DOHH2 (cell line): ENCODE data around the gene BABAM2.

Source experiments
- H3F3A ChIP-seq: fragments of 200-600 bp; sonication (generic), shearing (Covaris generic); 2 replicates; pipeline ENCODE4 v1.6.0; 2016; ENCODE audit warnings: antibody characterized with exemption, mild to moderate bottlenecking; ENCODE audit not compliant: control insufficient read depth, insufficient read depth
- H3K27ac ChIP-seq: fragments of 200-600 bp; sonication (generic); 2 replicates; pipeline ENCODE4 v1.5.1; 2014; ENCODE audit warnings: low read depth, mild to moderate bottlenecking, low read length, moderate library complexity
- H3K27me3 ChIP-seq: fragments of 200-600 bp; sonication (generic); 2 replicates; pipeline ENCODE4 v1.6.1; 2014; ENCODE audit warnings: mild to moderate bottlenecking, low read length, mixed read lengths; ENCODE audit not compliant: control insufficient read depth
- H3K36me3 ChIP-seq: fragments of 200-600 bp; sonication (generic); 2 replicates; pipeline ENCODE4 v1.6.1; 2014; ENCODE audit warnings: mild to moderate bottlenecking, low read length, moderate library complexity, mixed read lengths; ENCODE audit not compliant: control insufficient read depth
- H3K4me1 ChIP-seq: fragments of 200-600 bp; sonication (generic); 2 replicates; pipeline ENCODE4 v1.6.1; 2014; ENCODE audit warnings: mild to moderate bottlenecking, low read length, mixed read lengths; ENCODE audit not compliant: control insufficient read depth
- H3K4me2 ChIP-seq: fragments of 200-600 bp; sonication (generic); 2 replicates; pipeline ENCODE4 v1.6.0; 2014; ENCODE audit warnings: mild to moderate bottlenecking, low read length, moderate library complexity
- H3K4me3 ChIP-seq: fragments of 200-600 bp; sonication (generic); 2 replicates; pipeline ENCODE4 v1.5.1; 2014; ENCODE audit warnings: mild to moderate bottlenecking, low read length, mixed read lengths
- H3K79me2 ChIP-seq: fragments of 200-600 bp; sonication (generic); 2 replicates; pipeline ENCODE4 v1.6.1; 2014; ENCODE audit warnings: mild to moderate bottlenecking, low read length, mixed read lengths; ENCODE audit not compliant: control insufficient read depth
- H3K9me2 ChIP-seq: fragments of 200-600 bp; sonication (generic); replicated peaks from 2 replicates; pipeline ENCODE4 v1.6.1; 2014; ENCODE audit warnings: mild to moderate bottlenecking, low read length, mixed read lengths; ENCODE audit not compliant: control insufficient read depth
- H3K9me3 ChIP-seq: fragments of 200-600 bp; sonication (generic); 2 replicates; pipeline ENCODE4 v1.6.1; 2014; ENCODE audit warnings: antibody characterized with exemption, low read length, mixed read lengths; ENCODE audit not compliant: control insufficient read depth, insufficient read depth
- H4K20me1 ChIP-seq: fragments of 200-600 bp; sonication (generic); 2 replicates; pipeline ENCODE4 v1.6.0; 2014; ENCODE audit warnings: low read depth, mild to moderate bottlenecking, antibody characterized with exemption, low read length, moderate library complexity; ENCODE audit not compliant: control insufficient read depth, insufficient read depth
- EZH2phosphoT487 ChIP-seq: fragments of 200-600 bp; sonication (generic); IDR thresholded peaks from 2 replicates; pipeline ENCODE4 v1.6.1; 2017; ENCODE audit warnings: borderline replicate concordance, mild to moderate bottlenecking, antibody characterized with exemption, low read length, moderate library complexity, mixed read lengths
- TF ChIP-seq, protein P1 (sequence below): fragments of 200-600 bp; sonication (generic); IDR thresholded peaks from one replicate; pipeline ENCODE4 v1.5.1; 2014; ENCODE audit warnings: antibody characterized with exemption, mild to moderate bottlenecking, low read depth, low read length; ENCODE audit not compliant: poor library complexity, severe bottlenecking

The BABAM2 gene

DNA sequence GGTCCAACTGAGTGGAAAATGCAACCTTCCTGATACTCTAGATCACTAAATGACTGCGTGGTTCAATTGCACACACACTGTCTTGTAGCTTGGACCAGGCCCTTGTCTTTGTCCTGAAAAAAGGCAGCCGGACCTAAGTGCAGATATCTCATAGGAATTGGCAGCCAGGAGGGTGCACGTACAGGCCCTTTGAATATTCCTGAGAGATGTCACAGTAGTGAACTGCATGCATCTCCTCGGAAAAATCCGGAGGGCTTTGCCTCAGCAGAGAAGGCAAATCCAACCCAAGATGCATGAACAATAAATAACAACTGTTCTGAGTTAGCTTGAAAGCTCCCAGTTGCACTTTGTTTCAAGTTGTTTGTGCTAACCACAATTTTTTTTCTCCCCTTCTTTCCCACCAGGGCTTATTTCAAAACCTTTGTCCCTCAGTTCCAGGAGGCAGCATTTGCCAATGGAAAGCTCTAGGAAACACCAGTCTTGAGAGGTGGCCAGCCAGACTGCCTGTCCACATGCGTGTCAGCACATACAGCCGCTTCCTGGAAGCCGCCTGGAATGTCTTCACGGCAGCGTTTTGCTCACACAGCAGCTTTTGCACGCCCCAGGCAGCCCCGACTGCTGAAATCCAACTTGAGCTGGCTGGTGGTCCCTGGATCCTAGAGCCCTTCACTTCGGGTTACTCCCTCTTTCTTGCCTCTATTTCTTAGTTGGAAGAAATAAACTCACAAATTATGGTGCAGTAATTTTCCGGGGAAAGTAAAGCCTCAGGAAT lies 447.7 kb downstream of the BABAM2 start:
- H4K20me1 ChIP-seq = no peaks in the 10 kb centered on the region
- no peak overlapping the region for H3K4me3 ChIP-seq
- H3K4me2 ChIP-seq = no peak overlapping the region
- H3K9me2 ChIP-seq = no peaks in the 10 kb centered on the region
- H3K4me1 ChIP-seq = no peaks in the 10 kb centered on the region
- H3K9me3 ChIP-seq = no peaks in the 10 kb centered on the region
- no peaks in the 10 kb centered on the region for H3K36me3 ChIP-seq
- H3K27me3 ChIP-seq = no peaks in the 10 kb centered on the region
- no peaks in the 10 kb centered on the region for H3F3A ChIP-seq
- no peak overlapping the region for H3K27ac ChIP-seq
- no peaks in the 10 kb centered on the region for H3K79me2 ChIP-seq
- TF ChIP-seq, protein P1, sequence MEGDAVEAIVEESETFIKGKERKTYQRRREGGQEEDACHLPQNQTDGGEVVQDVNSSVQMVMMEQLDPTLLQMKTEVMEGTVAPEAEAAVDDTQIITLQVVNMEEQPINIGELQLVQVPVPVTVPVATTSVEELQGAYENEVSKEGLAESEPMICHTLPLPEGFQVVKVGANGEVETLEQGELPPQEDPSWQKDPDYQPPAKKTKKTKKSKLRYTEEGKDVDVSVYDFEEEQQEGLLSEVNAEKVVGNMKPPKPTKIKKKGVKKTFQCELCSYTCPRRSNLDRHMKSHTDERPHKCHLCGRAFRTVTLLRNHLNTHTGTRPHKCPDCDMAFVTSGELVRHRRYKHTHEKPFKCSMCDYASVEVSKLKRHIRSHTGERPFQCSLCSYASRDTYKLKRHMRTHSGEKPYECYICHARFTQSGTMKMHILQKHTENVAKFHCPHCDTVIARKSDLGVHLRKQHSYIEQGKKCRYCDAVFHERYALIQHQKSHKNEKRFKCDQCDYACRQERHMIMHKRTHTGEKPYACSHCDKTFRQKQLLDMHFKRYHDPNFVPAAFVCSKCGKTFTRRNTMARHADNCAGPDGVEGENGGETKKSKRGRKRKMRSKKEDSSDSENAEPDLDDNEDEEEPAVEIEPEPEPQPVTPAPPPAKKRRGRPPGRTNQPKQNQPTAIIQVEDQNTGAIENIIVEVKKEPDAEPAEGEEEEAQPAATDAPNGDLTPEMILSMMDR = no peak
- no peak for TF ChIP-seq EZH2phosphoT487

DNA sequence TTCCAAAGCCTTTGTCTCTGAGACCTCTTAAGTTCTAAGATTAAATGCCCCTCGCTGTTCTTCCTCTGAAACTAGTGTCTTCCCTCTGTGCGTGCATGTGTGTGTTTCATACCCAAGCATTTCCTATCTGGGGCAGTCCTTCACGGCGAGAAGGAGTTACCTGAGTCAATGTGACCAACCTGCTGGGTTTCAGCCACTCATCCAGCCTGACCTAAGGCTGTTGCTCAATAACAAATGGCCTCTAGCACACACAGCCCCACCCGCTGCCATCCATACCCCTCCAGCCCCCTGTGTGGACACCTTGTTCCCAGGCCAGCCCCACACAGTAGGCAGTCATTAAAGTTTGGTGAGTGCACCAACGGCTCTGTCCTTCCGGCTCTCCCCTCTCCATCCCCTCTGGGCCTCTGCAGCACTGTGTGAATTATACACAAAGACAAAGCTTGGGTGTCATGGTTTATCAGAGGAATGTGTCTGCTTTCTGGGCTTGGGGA lies 448.3 kb downstream of the BABAM2 start:
- Histone ChIP-seq H4K20me1 (no peaks in the 10 kb centered on the region), H3K4me2 (no peak overlapping the region)
- TF ChIP-seq, protein P1 = no peak
- no peak for TF ChIP-seq EZH2phosphoT487

DNA sequence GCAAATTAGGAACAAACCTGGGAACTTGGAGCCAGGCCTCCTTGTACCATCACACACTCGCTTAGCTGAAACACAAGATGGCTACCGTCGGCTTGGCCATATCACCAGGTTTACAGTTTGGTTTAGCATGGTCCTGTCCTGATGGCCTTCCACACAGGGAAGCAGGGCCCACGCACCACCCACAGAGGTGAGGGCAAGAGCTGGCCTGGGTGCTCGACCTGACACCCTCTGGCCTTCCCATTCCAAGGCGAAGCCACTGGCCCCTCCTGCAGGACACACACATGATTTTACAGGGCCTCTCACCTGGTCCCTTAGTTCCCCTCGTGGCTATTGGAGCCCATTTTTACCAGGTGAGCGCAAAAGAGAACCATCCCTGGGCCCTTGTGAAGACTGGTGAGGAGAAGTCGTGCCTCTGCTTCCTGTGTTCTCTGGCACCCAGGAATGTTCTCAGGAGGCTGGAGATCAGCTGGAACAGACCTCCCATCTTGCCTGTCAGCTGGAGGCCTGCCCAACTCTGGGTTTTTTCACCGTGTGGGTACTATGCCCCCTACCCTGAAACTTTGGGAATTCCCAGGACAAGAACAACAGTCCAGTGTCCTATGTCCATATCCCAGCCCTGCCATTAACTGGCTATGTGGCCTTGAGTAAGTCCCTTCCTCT lies 449.1 kb downstream of the BABAM2 start:
- TF ChIP-seq, protein P1 = no peak
- TF ChIP-seq EZH2phosphoT487 = no peak
- H3K36me3 ChIP-seq = no peaks in the 10 kb centered on the region
- no peaks in the 10 kb centered on the region for H4K20me1 ChIP-seq
- no peaks in the 10 kb centered on the region for H3K9me2 ChIP-seq
- H3F3A ChIP-seq = no peaks in the 10 kb centered on the region
- no peak overlapping the region for H3K27ac ChIP-seq
- H3K9me3 ChIP-seq = no peaks in the 10 kb centered on the region
- no peak overlapping the region for H3K4me3 ChIP-seq
- H3K27me3 ChIP-seq = no peaks in the 10 kb centered on the region
- H3K4me2 ChIP-seq = no peak overlapping the region
- no peaks in the 10 kb centered on the region for H3K79me2 ChIP-seq
- no peaks in the 10 kb centered on the region for H3K4me1 ChIP-seq

More for the DNA sequence above, 448.3 kb downstream of the BABAM2 start:
- Histone ChIP-seq H3K27ac (no peak overlapping the region), H3K4me3 (no peak overlapping the region), H3K9me2 (no peaks in the 10 kb centered on the region), H3K4me1 (no peaks in the 10 kb centered on the region), H3F3A (no peaks in the 10 kb centered on the region), H3K27me3 (no peaks in the 10 kb centered on the region), H3K9me3 (no peaks in the 10 kb centered on the region), H3K36me3 (no peaks in the 10 kb centered on the region), H3K79me2 (no peaks in the 10 kb centered on the region)
